NCI-H2196 treated with DMSO at 0.1 percent for 48 hours (cell line): Measurements from ENCODE around the gene RABGAP1L.
A peak's percentile ranks its signal among the peaks of the same experiment; 100 is the strongest.
"Not testable (repeated sequence)": the region's sequence is repeated elsewhere in the genome, so short reads cannot be mapped to it uniquely, and the experiment has no call there.

Experiments used
- DNase-seq: peaks from one replicate; lab custom pipeline; 2025; ENCODE audit not compliant: unreplicated experiment; lab: John Stamatoyannopoulos, UW

The RABGAP1L gene

DNA sequence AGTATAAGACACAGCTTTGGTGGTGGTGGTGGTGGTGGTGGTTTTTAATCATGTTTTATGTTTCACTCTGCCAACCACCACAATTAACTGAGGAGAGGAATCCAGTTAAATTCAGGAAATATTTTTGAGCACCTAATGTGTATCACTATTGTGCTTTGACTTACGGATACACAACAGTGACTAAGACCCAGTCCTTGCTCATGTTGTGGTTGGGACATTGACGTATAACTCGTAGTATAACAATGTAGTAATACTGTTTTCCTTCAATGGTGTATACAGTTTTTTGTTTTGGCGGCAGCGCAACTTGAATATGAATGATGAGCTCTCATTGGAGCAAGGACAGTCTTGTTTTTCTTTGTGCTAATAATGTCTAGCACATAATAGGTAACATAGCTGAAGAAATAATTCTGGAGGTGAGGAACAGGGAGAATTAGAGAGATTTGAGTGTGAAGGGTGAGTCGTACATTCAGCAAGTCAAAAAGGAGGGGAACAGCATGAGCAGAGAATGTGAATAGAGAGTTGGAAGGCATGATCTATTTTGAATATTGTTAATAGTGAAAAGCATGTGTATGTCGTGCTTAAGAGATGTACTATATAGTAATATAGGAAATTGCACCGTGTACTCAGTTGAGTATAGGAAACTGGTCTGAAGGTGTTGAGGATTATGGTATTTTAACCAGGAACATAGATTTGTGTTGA lies 845.9 kb downstream of the RABGAP1L start:
- DNase-seq, result no peak

DNA sequence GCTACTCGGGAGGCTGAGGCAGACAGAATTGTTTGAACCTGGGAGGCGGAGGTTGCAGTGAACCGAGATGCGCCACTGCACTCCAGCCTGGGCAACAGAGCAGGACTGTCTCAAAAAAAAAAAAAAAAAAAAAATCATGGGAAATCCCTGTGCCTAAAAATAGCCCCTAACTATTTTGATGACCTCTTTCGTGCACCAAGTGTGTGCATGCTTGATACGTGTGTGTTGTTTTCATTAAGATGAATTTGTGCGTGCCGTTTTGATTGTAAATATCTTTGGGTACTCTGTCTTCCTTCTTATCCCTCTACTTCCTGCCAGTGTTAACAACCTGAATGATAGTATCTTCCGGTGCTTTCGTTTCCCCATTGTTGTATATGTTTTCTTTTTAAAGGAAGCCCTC lies 850.2 kb downstream of the RABGAP1L start:
- no peak for DNase-seq

DNA sequence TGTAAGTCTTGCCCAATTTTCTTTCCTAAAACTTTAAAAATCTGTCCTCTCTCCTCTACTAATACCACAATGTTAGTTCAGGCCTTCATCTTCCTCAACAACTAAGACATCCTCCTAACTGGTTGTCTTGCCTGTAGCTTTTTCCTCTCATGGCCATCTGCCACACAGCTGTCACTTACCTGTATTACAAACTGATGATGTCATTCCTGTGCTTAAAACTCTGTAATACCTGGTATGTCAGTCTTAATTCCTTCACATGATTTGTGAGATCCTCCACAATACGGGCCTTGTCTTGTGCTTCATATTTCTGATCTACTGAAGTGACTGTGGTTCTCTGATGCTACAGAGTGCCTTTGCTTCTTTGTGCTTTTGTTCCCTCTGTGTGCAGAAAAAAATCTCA lies 854.1 kb downstream of the RABGAP1L start:
- DNase-seq, result no peak

DNA sequence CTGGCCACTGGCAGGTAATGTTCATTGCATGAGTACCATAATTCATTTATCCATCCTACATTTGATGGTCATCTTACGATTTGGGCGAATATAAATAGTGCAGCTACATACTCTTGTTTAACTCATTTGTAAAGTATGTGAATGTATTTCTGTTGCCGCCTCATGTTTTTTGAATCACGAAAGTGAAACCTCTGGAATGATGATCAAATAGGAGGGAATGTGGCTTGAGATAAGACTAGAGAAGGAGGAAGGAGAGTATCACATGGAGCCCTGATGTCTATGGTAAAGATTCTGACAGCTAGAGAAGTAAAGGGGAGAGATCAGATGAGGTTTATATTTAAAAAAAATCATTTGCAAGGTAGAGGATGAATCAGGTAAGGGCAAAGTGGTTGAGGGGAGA lies 855.9 kb downstream of the RABGAP1L start:
- DNase-seq, result no peak

DNA sequence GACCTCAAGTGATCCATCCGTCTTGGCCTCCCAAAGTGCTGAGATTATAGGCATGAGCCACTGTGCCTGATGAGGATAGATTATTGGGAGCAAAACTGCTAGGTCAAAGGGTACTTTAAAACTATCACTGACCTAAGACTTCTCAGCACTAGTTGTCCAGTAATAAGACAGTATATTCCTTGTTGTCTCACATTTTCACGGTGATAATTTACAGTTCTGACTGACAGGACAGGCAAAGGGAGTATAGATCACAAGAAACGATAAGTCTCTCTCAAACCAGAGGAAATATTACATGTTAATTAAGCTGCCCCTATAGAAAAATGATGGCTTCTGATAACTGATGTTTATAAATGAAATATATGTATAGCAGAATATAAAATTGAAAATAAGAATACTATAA lies 860.2 kb downstream of the RABGAP1L start:
- DNase-seq, result no peak

DNA sequence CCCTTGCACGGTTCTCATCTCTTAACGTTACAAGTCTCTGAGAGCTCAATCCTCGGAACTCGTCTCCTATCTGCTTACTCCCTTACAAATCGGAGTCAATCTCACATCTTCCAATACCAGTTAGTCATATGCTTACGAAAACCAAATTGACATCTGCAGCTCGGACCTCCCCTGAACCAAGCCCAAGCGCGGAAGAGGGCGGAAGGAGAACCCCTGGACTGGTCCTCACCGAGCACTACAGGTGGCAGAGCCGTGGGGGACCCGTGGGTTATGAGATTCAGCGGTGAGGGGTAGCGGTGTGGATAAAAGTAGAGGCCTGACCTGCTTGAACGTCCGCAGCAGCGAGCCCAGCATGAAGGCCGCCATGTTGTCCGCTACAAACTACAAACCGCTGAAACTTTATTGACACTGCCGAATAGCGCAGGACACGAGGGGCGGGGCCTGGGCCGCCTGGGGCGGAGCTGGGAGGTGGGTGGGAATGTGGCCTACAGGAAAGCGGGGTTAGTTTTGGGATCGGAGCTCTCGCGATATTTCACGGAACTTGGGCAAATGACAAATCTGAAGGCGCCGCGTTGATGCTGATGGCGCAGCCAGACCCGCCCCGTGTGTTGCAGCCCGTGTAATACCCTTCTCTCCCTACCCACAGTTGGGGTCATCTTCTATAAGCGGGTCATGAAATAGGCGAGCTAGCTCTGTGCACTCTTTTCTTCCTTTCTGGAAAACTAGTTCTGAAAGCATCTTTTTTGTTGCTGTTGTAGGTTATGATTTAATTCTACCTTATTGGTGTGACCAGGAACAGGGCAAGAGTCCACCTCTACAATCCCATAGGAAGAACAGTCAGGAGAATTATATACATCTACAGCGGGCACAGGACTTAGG lies 864.0 kb downstream of the RABGAP1L start, which contains the start of gene MRPS14:
Gene MRPS14 (minus strand): TSS at position 383 of the 879 bp plus-strand sequence. CDS start 17 bp downstream, at position 366.
- peak; percentile 90 for DNase-seq

DNA sequence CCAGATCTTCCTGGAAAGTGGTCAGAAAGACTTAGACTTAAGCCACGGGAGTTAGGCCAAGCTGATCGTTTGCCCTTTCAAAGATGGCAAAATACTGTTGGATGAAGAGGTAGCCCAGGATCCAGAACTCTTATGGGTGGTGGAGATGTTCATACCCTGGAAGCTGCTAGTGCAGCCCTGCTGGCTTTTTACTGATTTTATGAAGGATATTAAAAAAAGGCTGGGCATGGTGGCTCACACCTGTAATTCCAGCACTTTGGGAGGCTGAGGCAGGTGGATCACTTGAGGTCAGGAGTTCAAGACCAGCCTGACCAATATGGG lies 864.6 kb downstream of the RABGAP1L start:
- DNase-seq, result not testable (repeated sequence)

DNA sequence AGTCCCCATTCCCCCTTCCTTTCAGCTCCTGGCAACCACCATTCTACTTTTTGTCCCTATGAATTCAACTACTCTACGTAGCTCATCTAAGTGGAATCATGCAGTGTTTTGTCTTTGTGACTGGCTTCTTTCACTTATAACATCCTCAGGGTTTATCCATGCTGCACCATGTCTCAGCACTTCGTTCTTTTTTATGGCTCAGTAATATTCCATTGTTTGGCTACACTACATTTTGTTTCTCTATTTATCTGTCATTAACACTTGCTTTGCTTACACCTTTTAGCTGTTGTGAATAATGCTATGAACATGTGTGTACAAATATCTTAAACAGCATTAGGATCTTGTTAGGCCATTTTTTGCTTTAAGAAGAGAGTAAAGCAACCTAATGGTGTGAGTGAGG lies 865.5 kb downstream of the RABGAP1L start:
- DNase-seq, result no peak

DNA sequence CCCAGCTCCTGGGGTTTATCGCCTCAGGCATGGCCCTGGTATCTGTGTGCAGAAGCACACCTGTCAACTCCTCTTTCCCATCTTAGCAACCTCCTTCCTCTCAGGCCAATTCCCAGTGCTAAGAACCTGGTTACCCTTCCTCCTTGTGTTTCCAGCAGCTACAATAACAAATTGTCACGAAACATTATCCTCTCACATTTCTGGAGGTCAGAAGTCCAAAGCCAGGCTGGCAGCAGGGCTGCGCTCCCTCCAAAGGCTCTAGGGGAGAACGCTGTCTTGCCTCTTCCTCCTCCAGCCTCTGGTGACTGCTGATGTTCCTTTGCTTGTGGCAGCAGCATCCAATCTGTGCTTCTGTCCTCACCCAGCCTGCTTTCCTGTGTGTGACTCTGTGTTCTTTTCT lies 874.6 kb downstream of the RABGAP1L start:
- DNase-seq, result no peak

DNA sequence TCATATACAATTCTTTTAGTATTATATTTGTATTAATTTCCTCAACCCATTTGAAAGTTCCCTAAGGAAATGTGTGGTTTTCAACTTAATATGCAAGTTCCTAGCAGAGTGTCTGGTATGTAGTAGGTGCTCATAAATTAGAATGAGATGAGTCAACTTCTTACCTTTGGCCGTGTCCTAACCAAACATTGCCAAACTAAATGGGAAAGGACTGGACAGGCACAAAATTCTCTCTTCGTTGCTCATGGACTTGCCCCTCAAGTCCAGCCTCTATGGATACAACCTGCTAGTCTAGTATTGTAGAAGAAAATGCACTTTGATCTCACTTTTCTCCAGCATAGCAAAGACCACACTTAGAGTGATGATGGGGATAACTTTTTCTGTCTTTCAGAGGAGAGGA lies 875.5 kb downstream of the RABGAP1L start:
- DNase-seq, result no peak

DNA sequence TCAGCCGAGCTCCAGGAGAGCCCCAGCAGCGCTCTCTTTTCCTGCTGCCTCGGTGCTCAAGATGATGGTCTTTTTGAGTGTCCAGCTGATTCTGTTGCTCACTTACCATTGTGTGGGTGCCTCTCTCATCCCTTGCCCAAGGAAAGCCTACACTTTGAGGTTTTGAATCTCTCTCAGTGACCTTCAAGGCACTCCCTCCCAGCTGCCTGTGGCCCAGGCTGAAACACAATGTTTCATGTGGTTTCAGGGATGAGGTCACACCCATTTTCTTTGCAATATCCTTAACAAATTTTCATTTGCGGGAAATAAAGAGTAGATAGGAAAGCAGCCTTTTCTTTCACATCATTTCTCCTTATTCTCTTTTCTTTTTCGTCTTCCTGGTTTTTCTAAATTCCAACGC lies 876.5 kb downstream of the RABGAP1L start:
- DNase-seq, result no peak

DNA sequence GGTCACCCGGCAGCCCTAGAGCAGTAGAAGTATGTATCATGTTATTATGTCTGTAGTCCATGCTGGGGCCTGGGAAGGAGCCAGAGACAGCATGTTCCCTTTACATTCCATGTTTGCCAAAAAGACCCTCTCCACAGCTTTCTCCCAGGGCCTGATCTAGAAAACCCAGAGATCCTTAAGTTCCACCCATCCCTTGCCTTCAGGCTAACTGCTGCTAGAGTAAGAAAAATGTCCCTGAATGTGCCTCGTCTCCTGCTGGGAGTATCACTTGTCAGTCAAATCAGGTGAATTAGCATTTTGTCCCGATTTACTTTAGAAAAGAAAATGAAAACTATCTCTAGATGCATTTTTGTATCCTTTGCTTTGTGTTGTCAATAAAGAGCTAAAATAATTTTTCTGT lies 877.2 kb downstream of the RABGAP1L start:
- no peak for DNase-seq

DNA sequence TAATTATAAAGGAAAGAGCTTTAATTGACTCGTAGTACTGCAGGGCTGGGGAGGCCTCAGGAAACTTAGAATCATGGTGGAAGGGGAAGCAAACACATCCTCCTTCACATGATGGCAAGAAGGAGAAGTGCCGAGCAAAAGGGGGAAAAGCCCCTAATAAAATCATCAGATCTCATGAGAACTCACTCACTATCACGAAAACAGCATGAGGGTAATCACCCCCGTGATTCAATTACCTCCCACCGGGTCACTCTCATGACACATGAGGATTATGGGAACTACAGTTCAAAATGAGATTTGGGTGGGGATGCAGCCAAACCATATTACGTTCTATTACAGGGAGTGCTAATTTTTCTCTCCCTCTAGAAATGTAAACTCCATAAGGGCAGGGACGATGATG lies 878.1 kb downstream of the RABGAP1L start:
- no peak for DNase-seq

DNA sequence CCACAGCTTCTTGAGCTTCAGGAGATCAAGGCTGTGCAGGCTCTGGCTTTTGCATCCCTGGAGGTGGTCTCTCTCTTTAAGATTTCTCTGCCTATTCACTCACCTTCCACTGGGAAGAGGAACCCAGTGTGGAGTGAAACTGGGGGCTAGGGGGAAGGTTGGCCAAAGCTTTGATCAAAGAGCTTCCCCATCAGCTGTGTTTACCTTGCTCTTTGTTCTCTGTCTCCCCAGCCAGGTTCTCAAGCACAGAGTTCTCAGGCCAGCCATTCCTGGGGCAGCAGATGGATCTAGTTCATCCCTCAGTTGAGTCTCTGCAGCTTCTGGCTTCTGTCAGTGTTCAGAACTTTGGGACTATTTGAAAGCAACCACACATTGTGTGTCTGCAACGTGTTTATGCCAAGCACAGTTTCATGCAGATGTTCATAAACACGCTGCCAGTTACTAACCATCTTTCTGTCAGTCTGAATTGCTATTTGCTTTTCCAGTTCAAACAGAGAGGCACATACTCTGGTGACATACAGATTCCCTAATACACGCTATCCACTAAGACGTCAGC lies 881.1 kb downstream of the RABGAP1L start:
- no peak for DNase-seq

DNA sequence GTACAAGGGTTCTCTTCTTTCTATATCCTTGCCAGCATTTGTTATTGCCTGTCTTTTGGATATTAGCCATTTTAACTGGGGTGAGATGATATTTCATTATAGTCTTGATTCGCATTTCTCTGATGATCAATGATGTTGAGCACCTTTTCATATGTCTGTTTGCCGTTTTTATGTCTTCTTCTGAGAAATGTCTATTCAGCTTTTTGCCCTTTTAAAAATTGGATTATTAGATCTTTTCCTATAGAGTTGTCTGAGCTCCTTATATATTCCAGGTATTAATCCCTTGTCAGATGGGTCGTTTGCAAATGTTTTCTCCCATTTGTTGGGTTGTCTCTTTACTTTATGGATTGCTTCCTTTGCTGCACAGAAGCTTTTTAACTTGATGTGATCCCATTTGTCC lies 883.3 kb downstream of the RABGAP1L start:
- DNase-seq, result no peak

DNA sequence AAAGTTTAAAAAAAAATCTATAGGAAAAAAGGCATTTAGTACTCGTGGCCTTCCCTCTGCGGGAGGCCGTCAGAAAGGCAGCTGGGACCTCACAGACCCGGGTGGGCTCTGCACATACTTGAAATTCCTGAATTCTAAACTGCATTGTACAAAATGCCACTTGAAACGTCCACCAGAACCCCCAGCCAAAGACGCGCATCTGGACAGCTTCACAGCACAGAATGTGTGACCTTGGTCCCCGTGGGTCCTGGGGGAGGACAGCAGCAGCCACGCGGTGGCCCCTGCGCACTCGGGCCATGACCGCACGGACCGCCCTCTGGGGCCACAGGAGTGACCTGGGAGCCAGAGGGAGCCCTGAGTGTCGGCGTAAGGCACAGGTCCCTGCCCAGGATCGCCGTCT lies 884.5 kb downstream of the RABGAP1L start:
- DNase-seq, result no peak

DNA sequence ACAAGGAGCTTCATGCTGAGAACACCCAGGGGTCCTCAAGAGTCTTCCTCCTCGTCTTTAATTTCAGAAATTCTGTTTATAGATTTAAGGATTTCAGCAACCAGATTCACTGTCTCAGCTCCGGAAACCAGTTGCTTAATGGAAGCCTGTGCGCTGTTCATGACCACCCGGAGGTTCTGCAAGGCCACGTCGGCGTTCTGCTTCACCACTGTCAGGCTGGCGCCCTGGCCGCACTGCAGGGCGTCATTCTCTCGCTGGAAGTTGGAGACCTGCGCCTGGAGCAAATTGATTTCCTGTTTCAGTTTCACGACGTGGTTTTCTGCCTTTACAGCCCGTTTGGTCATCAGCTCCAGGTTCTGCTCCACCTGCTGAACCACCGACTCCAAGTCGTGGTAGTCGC lies 885.3 kb downstream of the RABGAP1L start:
- not testable (repeated sequence) for DNase-seq
